Stimulated activated effector memory CD8-positive, alpha-beta T cell treated with anti-CD3 and anti-CD28 coated beads, Interleukin-12 subunit alpha, Interleukin-12 subunit beta, amount 100 ng/mL, for 72 hours (primary cell): ENCODE measurements around the gene SLC22A23.

ENCODE experiments used
- ATAC-seq: fragments of 150-1000 bp; cut with Tn5 transposase; 2 replicates; pipeline ENCODE4 v1.10.0; 2021
- DNase-seq, 2 donors: peaks; one replicate each; pipeline ENCODE4 v3.0.0; 2021 to 2022; ENCODE audit warnings: low spot score in 2 of 2
- H3K27ac Mint-ChIP-seq: one replicate; pipeline ENCODE4 v1.8.0; 2022; ENCODE audit warnings: mild to moderate bottlenecking, mixed read lengths
- H3K36me3 Mint-ChIP-seq: one replicate; pipeline ENCODE4 v1.8.0; 2022; ENCODE audit warnings: mild to moderate bottlenecking, mixed read lengths
- H3K4me1 Mint-ChIP-seq: one replicate; pipeline ENCODE4 v1.8.0; 2022; ENCODE audit warnings: mixed read lengths
- H3K4me3 Mint-ChIP-seq: one replicate; pipeline ENCODE4 v1.8.0; 2022; ENCODE audit warnings: mild to moderate bottlenecking, mixed read lengths
- H3K9me3 Mint-ChIP-seq: one replicate; pipeline ENCODE4 v1.8.0; 2022; ENCODE audit warnings: mixed read lengths

Gene SLC22A23

DNA sequence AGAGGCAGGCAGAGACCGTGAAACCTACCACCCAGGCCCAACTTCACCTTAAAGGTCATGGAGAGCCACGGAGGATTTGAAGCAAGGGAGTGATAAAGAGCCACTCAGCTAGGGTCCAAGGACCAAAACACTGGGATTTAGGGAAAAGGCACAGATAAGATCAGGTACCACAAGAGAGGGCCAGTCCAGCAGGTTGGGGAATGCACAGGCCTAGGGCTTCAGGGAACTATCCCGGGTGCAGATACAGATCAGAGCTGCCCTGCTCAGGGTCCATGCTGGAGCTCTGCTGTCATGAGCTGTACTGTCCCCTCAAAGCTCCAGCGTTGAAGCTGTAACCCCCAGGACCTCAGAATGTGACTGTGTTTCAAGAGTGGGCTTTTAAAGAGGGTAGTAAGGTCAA, 16.9 kb downstream of the SLC22A23 start:
- no peak overlapping the region for H3K4me3 Mint-ChIP-seq
- H3K4me1 Mint-ChIP-seq = no peaks in the 10 kb centered on the region
- DNase-seq (no peak), ATAC-seq (no peak)
- no peaks in the 10 kb centered on the region for H3K36me3 Mint-ChIP-seq
- no peak overlapping the region for H3K27ac Mint-ChIP-seq
- no peaks in the 10 kb centered on the region for H3K9me3 Mint-ChIP-seq

DNA sequence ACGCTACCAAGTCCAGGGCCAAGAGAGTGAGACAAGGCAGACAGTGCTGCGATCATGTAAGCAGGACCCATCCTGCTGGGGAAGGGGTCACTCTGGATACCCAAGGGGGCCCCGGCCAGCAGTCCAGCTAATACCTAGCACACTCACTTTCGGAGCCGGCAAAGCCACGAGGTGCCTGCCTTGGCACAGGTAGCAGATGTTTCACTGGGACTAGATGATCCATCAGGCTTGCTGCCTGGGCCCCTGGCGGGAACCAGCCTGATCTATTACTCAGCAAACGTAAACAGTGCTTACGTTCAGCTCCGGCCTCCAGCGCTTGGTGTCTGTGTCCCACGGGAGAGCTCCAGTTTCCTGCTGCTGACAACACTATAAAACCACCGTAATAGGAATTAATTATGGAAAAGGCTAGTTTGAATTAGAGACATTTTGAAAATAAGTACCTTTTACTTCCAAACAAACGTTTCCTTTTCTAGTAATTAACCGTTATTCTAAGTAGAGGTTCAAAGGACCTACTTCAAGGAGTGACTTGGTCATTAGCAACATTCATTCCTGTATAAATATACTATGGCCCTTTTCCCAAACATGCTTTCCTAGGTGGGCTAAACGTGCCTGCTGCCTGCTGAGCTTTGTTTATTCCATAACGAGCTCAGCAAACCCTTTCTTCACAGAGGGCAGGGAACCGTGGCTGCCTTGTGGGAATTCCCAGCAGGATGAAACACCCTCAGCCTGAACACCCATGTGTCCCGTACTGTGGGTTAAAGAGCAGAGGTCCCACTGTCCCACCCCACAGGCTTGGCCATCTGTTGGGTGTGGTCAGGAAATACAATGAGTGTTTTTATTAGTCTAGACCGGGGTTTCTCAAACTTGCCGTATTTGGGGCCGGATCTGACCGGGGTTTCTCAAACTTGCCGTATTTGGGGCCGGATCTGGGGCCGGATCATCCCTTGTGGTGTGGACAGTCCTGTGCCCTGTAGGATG, 18.4 kb downstream of the SLC22A23 start:
- H3K36me3 Mint-ChIP-seq = no peaks in the 10 kb centered on the region
- no peak overlapping the region for H3K27ac Mint-ChIP-seq
- no peaks in the 10 kb centered on the region for H3K4me1 Mint-ChIP-seq
- DNase-seq (no peak), ATAC-seq (no peak)
- no peak overlapping the region for H3K4me3 Mint-ChIP-seq
- H3K9me3 Mint-ChIP-seq = no peaks in the 10 kb centered on the region

DNA sequence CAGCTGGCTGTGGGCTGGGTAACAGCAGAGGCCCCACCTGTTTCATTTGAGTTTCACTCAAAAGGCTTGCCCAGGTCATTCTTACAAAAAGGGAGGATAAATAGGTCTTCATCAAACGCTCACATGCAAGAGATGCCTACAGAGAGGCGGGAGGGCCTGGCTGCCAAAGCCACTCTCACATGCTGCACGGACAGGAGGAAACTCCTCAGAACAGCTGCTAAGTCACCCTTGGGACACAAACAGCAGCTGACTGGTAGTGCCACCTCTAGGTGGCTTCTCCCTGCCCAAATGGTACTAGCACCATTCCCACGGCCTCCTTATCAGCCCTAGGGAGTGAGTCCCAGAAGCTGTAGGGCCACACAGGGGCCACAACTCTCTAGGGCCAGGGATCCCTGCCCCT, 23.8 kb downstream of the SLC22A23 start:
- Mint-ChIP-seq H3K4me3 (no peak overlapping the region), H3K9me3 (no peaks in the 10 kb centered on the region), H3K36me3 (no peaks in the 10 kb centered on the region), H3K4me1 (no peaks in the 10 kb centered on the region), H3K27ac (no peak overlapping the region)
- no peak for ATAC-seq
- no peak for DNase-seq

GRCh38 chr6:3432416-3432815, 24.4 kb downstream of the SLC22A23 start:
- ATAC-seq (no peak), DNase-seq (no peak)
- no peaks in the 10 kb centered on the region for H3K9me3 Mint-ChIP-seq
- H3K27ac Mint-ChIP-seq = no peak overlapping the region
- H3K4me1 Mint-ChIP-seq = no peaks in the 10 kb centered on the region
- H3K4me3 Mint-ChIP-seq = no peak overlapping the region
- no peaks in the 10 kb centered on the region for H3K36me3 Mint-ChIP-seq

- Mint-ChIP-seq H3K4me1 (no peaks in the 10 kb centered on the region), H3K36me3 (no peaks in the 10 kb centered on the region), H3K4me3 (no peak overlapping the region), H3K9me3 (no peaks in the 10 kb centered on the region), H3K27ac (no peak overlapping the region)
- no peak for ATAC-seq
- no peak for DNase-seq
Observed at GRCh38 chr6:3431994-3432393, 24.9 kb downstream of the SLC22A23 start.

DNA sequence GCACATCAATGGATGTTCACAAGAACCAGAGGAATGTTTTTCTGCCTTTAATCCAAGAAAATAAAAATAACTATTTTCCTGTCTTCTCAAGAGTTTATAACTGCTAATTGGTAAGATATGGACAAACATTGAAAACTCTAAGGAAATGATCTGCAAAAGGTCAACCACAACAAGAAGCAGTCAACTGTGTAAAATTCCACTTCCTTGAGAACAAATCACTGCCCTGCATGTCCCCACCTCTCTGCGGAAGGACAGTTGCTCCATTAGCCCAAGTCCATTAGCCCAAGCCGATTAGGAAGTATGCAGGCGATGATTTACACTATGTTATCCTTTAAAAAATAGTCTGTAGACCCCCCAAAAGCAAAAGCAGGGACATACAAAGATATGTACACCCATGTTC, 27.6 kb downstream of the SLC22A23 start:
- H3K9me3 Mint-ChIP-seq = no peaks in the 10 kb centered on the region
- H3K36me3 Mint-ChIP-seq = no peaks in the 10 kb centered on the region
- ATAC-seq = no peak
- no peak overlapping the region for H3K27ac Mint-ChIP-seq
- H3K4me1 Mint-ChIP-seq = no peaks in the 10 kb centered on the region
- DNase-seq = no peak
- H3K4me3 Mint-ChIP-seq = no peak overlapping the region

GRCh38 chr6:3428700-3429099, 28.1 kb downstream of the SLC22A23 start:
- Mint-ChIP-seq H3K4me1 (no peaks in the 10 kb centered on the region), H3K36me3 (no peaks in the 10 kb centered on the region), H3K27ac (no peak overlapping the region), H3K9me3 (no peaks in the 10 kb centered on the region), H3K4me3 (no peak overlapping the region)
- ATAC-seq (no peak), DNase-seq (no peak)

GRCh38 chr6:3428247-3428646, 28.6 kb downstream of the SLC22A23 start:
- H3K27ac Mint-ChIP-seq = no peak overlapping the region
- no peaks in the 10 kb centered on the region for H3K36me3 Mint-ChIP-seq
- no peak overlapping the region for H3K4me3 Mint-ChIP-seq
- DNase-seq (no peak), ATAC-seq (no peak)
- no peaks in the 10 kb centered on the region for H3K9me3 Mint-ChIP-seq
- H3K4me1 Mint-ChIP-seq = no peaks in the 10 kb centered on the region

DNA sequence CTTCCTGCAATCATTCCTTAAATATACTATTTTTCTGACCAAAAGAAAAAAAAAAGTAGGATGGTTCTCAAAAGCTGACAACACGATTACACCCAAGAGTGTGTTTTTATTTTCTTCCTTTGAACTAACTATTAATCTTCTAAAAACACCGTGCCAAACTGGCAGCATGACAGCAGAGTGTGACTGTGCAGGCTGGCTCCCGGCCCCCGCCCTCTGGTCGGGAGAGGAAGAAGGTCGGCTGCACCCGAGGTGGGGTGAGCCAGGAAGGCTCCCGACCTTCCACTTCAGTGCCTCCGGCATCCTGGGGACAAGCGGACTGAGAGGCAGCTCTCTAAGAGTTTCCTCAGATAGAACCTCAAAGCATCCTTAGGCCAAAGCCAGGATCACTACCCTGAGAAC, 29.2 kb downstream of the SLC22A23 start:
- no peak for ATAC-seq
- H3K27ac Mint-ChIP-seq = no peak overlapping the region
- H3K36me3 Mint-ChIP-seq = no peaks in the 10 kb centered on the region
- H3K4me3 Mint-ChIP-seq = no peak overlapping the region
- H3K9me3 Mint-ChIP-seq = no peaks in the 10 kb centered on the region
- no peaks in the 10 kb centered on the region for H3K4me1 Mint-ChIP-seq
- no peak for DNase-seq

DNA sequence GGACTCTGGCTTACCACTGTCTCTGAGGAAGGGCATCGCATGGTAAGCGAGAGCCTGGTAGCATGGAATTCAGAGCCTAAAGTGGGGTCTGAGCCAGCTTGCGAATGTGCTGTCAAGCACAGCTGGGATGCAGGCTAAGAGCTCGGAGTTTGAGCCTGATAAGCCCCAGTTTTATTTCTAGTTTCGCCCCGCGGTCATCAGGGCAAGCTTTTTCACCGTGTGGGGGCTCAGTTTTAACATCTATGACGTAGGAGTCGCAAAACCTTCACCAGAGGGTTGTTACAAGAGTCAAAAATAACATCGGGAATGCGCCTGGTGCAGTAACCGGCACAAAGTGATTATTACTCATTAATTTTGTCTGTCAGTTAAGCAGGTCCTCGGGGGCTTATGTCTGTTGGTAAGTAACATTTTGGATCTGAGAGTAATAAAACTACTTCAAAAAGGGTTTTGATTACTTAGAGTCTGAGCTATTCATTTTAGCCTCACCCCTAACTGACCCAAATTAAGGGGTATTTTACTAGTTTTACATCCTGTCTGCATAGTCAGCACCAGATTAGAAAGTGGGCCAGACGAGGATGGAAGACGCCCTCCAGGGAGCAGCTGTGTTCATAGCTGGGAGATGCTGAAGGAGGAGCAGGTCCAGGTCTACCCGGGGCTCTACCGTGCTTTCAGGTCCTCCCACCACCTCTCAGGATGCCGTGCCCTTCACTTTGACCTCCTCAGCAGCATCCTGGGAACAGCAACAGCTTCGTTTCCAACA, 29.7 kb downstream of the SLC22A23 start:
- no peaks in the 10 kb centered on the region for H3K36me3 Mint-ChIP-seq
- DNase-seq = no peak
- no peaks in the 10 kb centered on the region for H3K9me3 Mint-ChIP-seq
- no peak overlapping the region for H3K27ac Mint-ChIP-seq
- H3K4me1 Mint-ChIP-seq = no peaks in the 10 kb centered on the region
- H3K4me3 Mint-ChIP-seq = no peak overlapping the region
- no peak for ATAC-seq

- ATAC-seq (no peak), DNase-seq (no peak)
- no peaks in the 10 kb centered on the region for H3K4me1 Mint-ChIP-seq
- no peak overlapping the region for H3K4me3 Mint-ChIP-seq
- no peaks in the 10 kb centered on the region for H3K9me3 Mint-ChIP-seq
- no peaks in the 10 kb centered on the region for H3K36me3 Mint-ChIP-seq
- no peak overlapping the region for H3K27ac Mint-ChIP-seq
Observed at GRCh38 chr6:3426091-3426926, 30.5 kb downstream of the SLC22A23 start.

GRCh38 chr6:3425574-3425973, 31.3 kb downstream of the SLC22A23 start:
- H3K4me1 Mint-ChIP-seq = no peaks in the 10 kb centered on the region
- H3K4me3 Mint-ChIP-seq = no peak overlapping the region
- no peaks in the 10 kb centered on the region for H3K9me3 Mint-ChIP-seq
- ATAC-seq = no peak
- H3K27ac Mint-ChIP-seq = no peak overlapping the region
- no peak for DNase-seq
- H3K36me3 Mint-ChIP-seq = no peaks in the 10 kb centered on the region

GRCh38 chr6:3424185-3424927, 32.5 kb downstream of the SLC22A23 start:
- Mint-ChIP-seq H3K4me1 (no peaks in the 10 kb centered on the region), H3K36me3 (no peaks in the 10 kb centered on the region), H3K9me3 (no peaks in the 10 kb centered on the region), H3K27ac (no peak overlapping the region), H3K4me3 (no peak overlapping the region)
- DNase-seq (no peak), ATAC-seq (no peak)

DNA sequence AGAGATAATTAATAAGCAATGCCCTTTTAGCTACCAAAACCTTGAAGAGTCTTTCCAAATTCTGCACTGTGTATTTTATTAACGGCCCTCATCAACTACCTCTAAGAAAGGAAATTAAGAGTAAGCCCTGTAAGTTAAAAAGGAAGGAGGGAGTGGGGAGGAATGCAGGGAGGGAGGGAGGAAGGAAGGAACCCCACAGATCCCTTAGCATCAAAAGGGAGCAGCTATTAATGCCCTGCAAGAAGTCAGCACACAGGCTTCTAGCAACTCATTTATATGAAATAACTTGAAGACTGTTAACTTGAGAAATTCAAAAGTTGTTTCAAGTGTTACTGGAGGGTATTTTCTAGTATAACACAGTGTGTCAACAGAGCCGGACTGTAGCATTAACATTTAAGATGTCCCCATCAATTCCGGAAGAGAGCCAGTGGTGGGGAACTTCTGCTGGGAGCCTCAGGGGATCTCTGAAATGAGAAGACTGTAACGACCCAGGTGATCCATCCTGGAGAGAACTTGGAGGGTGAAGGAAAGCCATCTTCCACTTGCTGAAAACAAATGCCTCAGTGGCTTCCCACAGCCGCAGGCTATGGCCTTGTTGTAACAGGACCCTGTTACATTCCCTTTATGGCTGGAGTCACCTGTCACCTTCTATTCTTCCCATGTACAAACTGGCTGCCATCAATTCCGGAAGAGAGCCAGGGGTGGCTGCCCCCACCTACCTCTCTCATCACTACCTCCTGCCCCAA, 33.2 kb downstream of the SLC22A23 start:
- Mint-ChIP-seq H3K36me3 (no peaks in the 10 kb centered on the region), H3K9me3 (no peaks in the 10 kb centered on the region), H3K27ac (no peak overlapping the region), H3K4me1 (no peaks in the 10 kb centered on the region), H3K4me3 (no peak overlapping the region)
- ATAC-seq (no peak), DNase-seq (no peak)
